ENCODE results near the gene P3H1.

- no peak for TF ChIP-seq POLR2A (IDR thresholded peaks at IDR 0.05; ENCODE audit: low read depth, low read length)
- no peak for TF ChIP-seq TAF1 (IDR thresholded peaks at IDR 0.05; ENCODE audit: low read depth, low read length)
- no peak for TF ChIP-seq POLR2AphosphoS5 (IDR thresholded peaks at IDR 0.05; ENCODE audit: low read depth, low read length)
Observed at GRCh38 chr1:42806171-42806570, 39.3 kb upstream of the P3H1 start.

All from GM12891 (cell line).